Hypothalamus (tissue), 51 donors: ENCODE results near the gene CCDC93.
"Not testable (repeated sequence)": the region's sequence is repeated elsewhere in the genome, so short reads cannot be mapped to it uniquely, and the experiment has no call there.

Experiments used
- DNase-seq, 51 donors: peaks; one replicate each; lab custom pipeline; 2025; lab: John Stamatoyannopoulos, UW

CCDC93 gene

DNA sequence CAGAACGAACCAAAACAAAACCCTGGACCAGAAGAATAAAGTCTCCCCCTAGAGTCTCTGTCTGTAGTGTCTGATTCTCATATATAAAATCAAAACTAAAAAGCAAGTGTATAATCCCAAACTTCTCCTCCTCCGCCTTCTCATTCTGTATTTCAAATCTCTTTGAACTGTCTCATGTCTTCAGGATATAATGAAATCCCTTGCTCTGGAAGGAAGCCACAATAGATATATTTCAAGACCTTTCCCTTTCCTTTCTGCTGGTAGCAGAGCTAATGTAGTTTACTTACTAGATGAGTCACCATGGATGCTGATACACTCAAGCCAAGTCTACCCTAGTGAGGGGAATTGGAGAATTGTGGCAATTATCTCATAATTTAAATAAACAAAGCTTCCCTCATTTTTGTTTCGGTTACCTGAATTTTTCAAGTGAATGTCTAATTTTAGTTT, 33.5 kb upstream of the CCDC93 start:
- no peak for DNase-seq

GRCh38 chr2:118046634-118047210, 32.9 kb upstream of the CCDC93 start:
- DNase-seq, result peak in 1 of 51 donors; percentile 16

- DNase-seq, result no peak
Measured at GRCh38 chr2:118045286-118045685, 31.4 kb upstream of the CCDC93 start.

GRCh38 chr2:118044854-118045253, 31.0 kb upstream of the CCDC93 start:
- no peak for DNase-seq

- DNase-seq, result no peak
Measured at GRCh38 chr2:118044103-118044716, 30.3 kb upstream of the CCDC93 start.

DNA sequence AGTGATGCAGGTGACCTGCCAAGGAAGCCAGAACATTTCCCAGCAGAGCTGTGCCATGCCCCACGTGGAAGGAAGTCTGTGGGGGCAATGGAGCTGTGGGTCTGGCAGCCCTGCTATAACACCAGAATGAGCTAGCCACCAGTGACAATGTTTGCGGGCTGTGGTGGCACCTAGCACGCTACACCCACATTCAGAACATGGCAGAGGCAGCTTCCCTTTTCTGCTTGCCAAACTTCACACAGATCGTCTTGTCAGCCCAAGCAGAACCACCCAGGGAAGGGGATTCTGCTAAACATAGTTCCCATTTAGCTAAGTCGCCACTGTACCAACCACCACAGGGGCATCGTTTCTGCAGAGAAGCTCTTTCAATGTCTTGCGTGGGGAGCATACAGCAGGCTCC, 27.0 kb upstream of the CCDC93 start:
- DNase-seq, result no peak

DNA sequence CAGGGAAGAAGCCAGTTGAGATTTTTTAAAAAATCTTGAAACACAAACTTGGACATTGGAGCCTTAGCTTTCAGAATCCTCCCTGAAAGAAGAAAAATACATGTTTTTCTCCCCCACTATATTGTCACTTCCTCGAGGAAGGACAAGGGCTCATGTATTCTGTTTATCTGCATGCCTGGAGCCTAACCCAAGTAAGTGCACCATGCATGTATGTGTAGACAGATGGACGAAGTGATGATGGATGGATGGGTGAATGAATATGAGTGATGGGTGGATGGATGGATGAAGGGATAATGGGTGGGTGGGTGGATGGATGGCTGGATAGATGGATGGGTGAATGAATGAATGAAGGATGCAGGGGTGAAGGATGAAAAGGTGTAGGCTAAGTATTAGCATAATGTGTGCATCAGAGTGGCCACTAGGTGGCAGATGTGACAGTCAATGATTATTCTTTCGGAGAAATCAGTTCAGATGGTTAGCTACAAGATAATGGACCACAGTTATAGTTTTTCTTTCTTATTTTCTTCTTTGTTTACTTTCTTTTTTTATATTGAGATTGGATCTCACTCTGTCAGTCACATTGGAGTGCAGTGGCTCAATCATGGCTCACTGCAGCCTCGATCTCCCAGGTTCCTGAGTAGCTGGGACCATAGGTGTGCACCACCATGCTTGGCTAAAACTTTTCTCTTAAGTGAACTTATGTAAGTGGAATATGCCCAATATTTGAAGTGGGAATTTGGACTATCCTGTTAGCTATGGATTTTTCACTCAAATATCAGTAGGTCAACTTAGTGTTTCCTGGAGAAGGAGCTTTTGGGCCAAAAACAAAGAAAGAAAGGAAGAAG, 18.5 kb upstream of the CCDC93 start:
- peak in 13 of 51 donors; percentile 2 to 53 (median 8) for DNase-seq

GRCh38 chr2:118031566-118031965, 17.7 kb upstream of the CCDC93 start:
- DNase-seq, result no peak

- no peak for DNase-seq
Measured at GRCh38 chr2:118029025-118029424, 15.2 kb upstream of the CCDC93 start.

DNA sequence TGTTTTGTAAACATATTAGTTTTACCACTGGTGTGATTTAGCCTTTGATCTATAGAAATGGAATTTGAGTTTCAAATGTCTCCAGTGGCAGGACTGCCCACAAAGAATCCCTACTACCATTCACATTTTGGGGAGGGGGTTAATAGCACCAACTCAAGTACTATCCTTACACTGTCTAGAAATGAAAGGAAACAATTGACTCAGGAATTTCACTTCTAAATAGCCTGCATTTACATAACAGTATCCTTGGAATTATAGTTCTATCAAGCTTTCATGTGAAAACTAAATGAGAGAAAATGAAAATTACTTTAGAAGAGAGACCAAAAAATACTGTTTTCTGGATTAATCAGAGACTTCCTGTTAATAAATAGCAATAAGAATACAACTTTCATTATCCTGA, 7.5 kb upstream of the CCDC93 start:
- DNase-seq, result no peak

GRCh38 chr2:118019821-118020220, 6.0 kb upstream of the CCDC93 start:
- no peak for DNase-seq

- no peak for DNase-seq
Measured at GRCh38 chr2:118016911-118017310, 3.0 kb upstream of the CCDC93 start.

- not testable (repeated sequence) for DNase-seq
Measured at GRCh38 chr2:118015761-118016160, 1.9 kb upstream of the CCDC93 start.

- peak in 5 of 51 donors; percentile 17 to 51 (median 34) for DNase-seq
Measured at GRCh38 chr2:118014492-118014824, 588 bp upstream of the CCDC93 start.

- DNase-seq, result peak in 32 of 51 donors; percentile 10 to 61 (median 38)
Measured at GRCh38 chr2:118013221-118013723, 598 bp downstream of the CCDC93 start.

DNA sequence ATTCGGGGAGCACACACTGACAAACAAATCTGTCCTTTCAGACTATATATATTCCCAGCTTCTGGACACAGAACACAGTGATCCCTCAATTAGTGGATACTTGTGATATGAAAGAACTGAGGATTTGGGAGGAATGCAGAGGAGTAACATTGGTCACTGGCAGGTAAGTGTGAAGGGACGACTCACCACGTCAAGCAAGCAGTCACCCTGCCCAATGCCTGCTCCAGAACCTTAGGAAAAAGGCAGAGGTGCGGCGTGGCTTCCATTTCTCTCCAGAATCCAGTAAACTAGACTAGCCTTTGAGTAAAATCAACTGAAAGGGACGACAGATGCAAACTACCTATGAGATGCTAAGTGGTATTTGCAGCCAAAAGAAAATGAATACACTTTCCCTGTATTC, 1.1 kb downstream of the CCDC93 start:
- DNase-seq, result no peak

DNA sequence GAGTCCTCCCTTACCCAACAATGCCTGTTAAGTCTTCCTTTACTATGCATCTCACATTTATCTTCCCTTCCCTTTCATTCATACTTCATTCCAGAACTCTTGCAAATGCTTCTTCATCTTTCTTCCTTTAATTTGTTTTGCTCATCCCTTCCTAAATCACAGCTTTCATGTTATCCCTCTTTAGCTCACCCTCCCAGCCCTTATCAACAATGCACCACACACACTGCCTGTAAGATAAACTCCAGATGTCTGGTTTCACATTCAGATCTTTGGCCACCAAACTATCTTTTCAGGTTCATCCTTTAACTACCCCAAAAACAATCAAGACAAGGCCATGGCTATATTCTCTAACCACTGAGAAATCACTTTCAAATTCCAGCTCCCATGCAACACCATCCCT, 3.4 kb downstream of the CCDC93 start:
- DNase-seq, result no peak

DNA sequence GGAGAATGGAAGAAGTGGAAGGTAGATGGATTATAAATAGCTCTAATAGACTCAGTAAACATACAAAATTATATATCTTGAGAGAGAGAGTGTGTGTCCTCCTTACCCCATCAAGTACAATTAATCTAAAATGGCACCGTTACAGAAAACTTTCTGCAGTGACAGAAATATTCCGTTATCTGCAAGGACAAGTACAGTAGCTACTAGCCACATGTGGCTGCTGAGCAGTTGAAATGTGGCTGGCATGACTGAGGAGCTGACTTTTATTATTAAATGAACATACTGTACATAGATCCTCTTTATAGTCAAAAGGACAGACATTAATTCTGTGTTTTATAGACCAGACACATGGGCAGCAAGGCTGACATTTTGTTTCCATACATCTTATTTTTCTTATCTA, 7.0 kb downstream of the CCDC93 start:
- DNase-seq, result no peak

GRCh38 chr2:118006326-118006725, 7.5 kb downstream of the CCDC93 start:
- no peak for DNase-seq

GRCh38 chr2:118003396-118003824, 10.5 kb downstream of the CCDC93 start:
- peak in 28 of 51 donors; percentile 2 to 80 (median 27) for DNase-seq

DNA sequence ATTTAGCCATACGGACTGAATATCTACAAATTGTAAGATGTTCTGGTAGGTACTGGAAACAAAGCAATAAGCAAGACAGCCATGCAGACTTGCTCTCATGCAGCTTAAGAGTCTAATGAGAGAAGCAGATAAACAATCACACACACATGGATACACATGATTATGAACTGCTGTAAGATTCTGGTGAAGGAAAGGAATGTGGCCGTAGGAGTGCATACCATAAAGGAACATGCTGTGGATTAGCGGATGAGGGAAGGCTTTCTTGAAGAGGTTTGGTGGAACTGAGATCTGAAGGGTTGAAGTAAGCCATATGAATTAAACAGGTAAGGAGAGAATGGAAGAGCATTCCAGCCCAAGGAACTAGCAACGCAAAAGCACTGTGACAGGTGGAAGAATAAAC, 13.8 kb downstream of the CCDC93 start:
- DNase-seq, result no peak
